Activated T-helper 9 cell treated with anti-CD3 and anti-CD28 coated beads, Interleukin-2, amount 50 U/mL, for 16 hours (primary cell): ENCODE data around the gene OLR1.
"Not testable (repeated sequence)": the region's sequence is repeated elsewhere in the genome, so short reads cannot be mapped to it uniquely, and the experiment has no call there.

ENCODE experiments used
- DNase-seq: peaks from one replicate; pipeline ENCODE4 v3.0.0-alpha.2; 2020; ENCODE audit warnings: low read depth

OLR1 gene

GRCh38 chr12:10171973-10172728, at the start of gene OLR1:
TSS of gene OLR1 (minus strand) at chr12:10172132. CDS start at chr12:10172077, 55 bp downstream.
- no peak for DNase-seq

GRCh38 chr12:10220398-10221077, 48.6 kb upstream of the OLR1 start:
- no peak for DNase-seq

- no peak for DNase-seq
Measured at GRCh38 chr12:10218021-10218420, 46.1 kb upstream of the OLR1 start.

GRCh38 chr12:10215946-10216345, 44.0 kb upstream of the OLR1 start:
- DNase-seq = not testable (repeated sequence)

- DNase-seq = no peak
Measured at GRCh38 chr12:10215436-10215835, 43.5 kb upstream of the OLR1 start.

- no peak for DNase-seq
Measured at GRCh38 chr12:10214895-10215267, 42.9 kb upstream of the OLR1 start.

- no peak for DNase-seq
Measured at GRCh38 chr12:10214136-10214894, 42.4 kb upstream of the OLR1 start.

- peak; percentile 75 for DNase-seq
Measured at GRCh38 chr12:10213168-10214135, 41.5 kb upstream of the OLR1 start.

- DNase-seq = peak; percentile 69
Measured at GRCh38 chr12:10212739-10213131, 40.8 kb upstream of the OLR1 start, which contains the start of gene GABARAPL1. TSS of gene GABARAPL1 (plus strand) at chr12:10212877. CDS start at chr12:10213130, 253 bp downstream.

GRCh38 chr12:10211940-10212738, 40.2 kb upstream of the OLR1 start:
- DNase-seq = peak; percentile 81

- DNase-seq = no peak
Measured at GRCh38 chr12:10211101-10211939, 39.4 kb upstream of the OLR1 start.

- no peak for DNase-seq
Measured at GRCh38 chr12:10210225-10210624, 38.3 kb upstream of the OLR1 start.

GRCh38 chr12:10207136-10207535, 35.2 kb upstream of the OLR1 start:
- no peak for DNase-seq

- no peak for DNase-seq
Measured at GRCh38 chr12:10205220-10205807, 33.4 kb upstream of the OLR1 start.

GRCh38 chr12:10204495-10204894, 32.6 kb upstream of the OLR1 start:
- DNase-seq = not testable (repeated sequence)

- no peak for DNase-seq
Measured at GRCh38 chr12:10197879-10198278, 25.9 kb upstream of the OLR1 start.

GRCh38 chr12:10196210-10196609, 24.3 kb upstream of the OLR1 start:
- DNase-seq = no peak

- DNase-seq = no peak
Measured at GRCh38 chr12:10194160-10194670, 22.3 kb upstream of the OLR1 start.

- no peak for DNase-seq
Measured at GRCh38 chr12:10191865-10192264, 19.9 kb upstream of the OLR1 start.
